H9 (cell line): ENCODE data around the gene VSIR. TPM values are rescaled to one million over a fixed set of nuclear protein-coding genes. Genes with fewer than 3 reads are reported as not detected.

Source experiments
- DNase-seq: peaks from one replicate; pipeline ENCODE4 v3.0.0-alpha.2; 2017
- H2AFZ ChIP-seq: one replicate; pipeline ENCODE4 v1.6.1; 2013; ENCODE audit warnings: mild to moderate bottlenecking, low read length, control low read depth, moderate library complexity
- H2AK5ac ChIP-seq: 2 replicates; pipeline ENCODE4 v1.6.1; 2013; ENCODE audit warnings: low read length, control low read depth, mixed read lengths; ENCODE audit not compliant: insufficient read length
- H2BK120ac ChIP-seq: one replicate; pipeline ENCODE4 v1.6.1; 2013; ENCODE audit warnings: low read depth, mild to moderate bottlenecking, low read length, control low read depth, inconsistent platforms; ENCODE audit not compliant: poor library complexity, severe bottlenecking
- H2BK12ac ChIP-seq: 2 replicates; pipeline ENCODE4 v1.6.1; 2013; ENCODE audit warnings: low read length, control low read depth, mixed read lengths, low read depth; ENCODE audit not compliant: insufficient read length
- H2BK15ac ChIP-seq: 2 replicates; pipeline ENCODE4 v1.6.1; 2013; ENCODE audit warnings: low read depth, low read length, control low read depth
- H2BK20ac ChIP-seq: one replicate; pipeline ENCODE4 v1.6.1; 2013; ENCODE audit warnings: low read depth, mild to moderate bottlenecking, low read length, control low read depth, inconsistent platforms; ENCODE audit not compliant: poor library complexity, severe bottlenecking
- H2BK5ac ChIP-seq: 2 replicates; pipeline ENCODE4 v1.6.1; 2013; ENCODE audit warnings: low read length, control low read depth, mixed read lengths; ENCODE audit not compliant: insufficient read length
- H3K14ac ChIP-seq: 2 replicates; pipeline ENCODE4 v1.6.1; 2013; ENCODE audit warnings: low read length, control low read depth; ENCODE audit not compliant: insufficient read depth
- H3K18ac ChIP-seq: 2 replicates; pipeline ENCODE4 v1.6.1; 2013; ENCODE audit warnings: low read depth, mild to moderate bottlenecking, mixed read lengths, low read length, control low read depth; ENCODE audit not compliant: insufficient read length
- H3K23ac ChIP-seq: 2 replicates; pipeline ENCODE4 v1.6.1; 2013; ENCODE audit warnings: low read length, control low read depth, mixed read lengths, low read depth; ENCODE audit not compliant: insufficient read length
- H3K23me2 ChIP-seq: 2 replicates; pipeline ENCODE4 v1.6.1; 2013; ENCODE audit warnings: low read depth, mild to moderate bottlenecking, mixed read lengths, low read length, control low read depth; ENCODE audit not compliant: insufficient read length, poor library complexity, severe bottlenecking
- H3K27ac ChIP-seq: 2 replicates; pipeline ENCODE4 v1.5.1; 2013; ENCODE audit warnings: low read length, control low read depth, mixed read lengths, low read depth; ENCODE audit not compliant: insufficient read length
- H3K27me3 ChIP-seq: 2 replicates; pipeline ENCODE4 v1.6.1; 2013; ENCODE audit warnings: low read length, control low read depth, inconsistent platforms; ENCODE audit not compliant: insufficient read depth
- H3K4ac ChIP-seq: 2 replicates; pipeline ENCODE4 v1.6.1; 2013; ENCODE audit warnings: low read depth, mild to moderate bottlenecking, control low read depth, inconsistent platforms, low read length, moderate library complexity
- H3K4me1 ChIP-seq: 2 replicates; pipeline ENCODE4 v1.6.1; 2013; ENCODE audit warnings: low read length, control low read depth, inconsistent platforms; ENCODE audit not compliant: insufficient read depth
- H3K4me2 ChIP-seq: 2 replicates; pipeline ENCODE4 v1.6.1; 2013; ENCODE audit warnings: low read length, control low read depth, mixed read lengths; ENCODE audit not compliant: insufficient read length, insufficient read depth
- H3K56ac ChIP-seq: 2 replicates; pipeline ENCODE4 v1.6.1; 2013; ENCODE audit warnings: low read depth, mild to moderate bottlenecking, mixed read lengths, low read length, control low read depth; ENCODE audit not compliant: insufficient read length
- H3K79me1 ChIP-seq: 2 replicates; pipeline ENCODE4 v1.6.1; 2013; ENCODE audit warnings: low read depth, mild to moderate bottlenecking, moderate library complexity, low read length, control low read depth, inconsistent platforms; ENCODE audit not compliant: insufficient read depth, poor library complexity, severe bottlenecking
- H3K79me2 ChIP-seq: 2 replicates; pipeline ENCODE4 v1.6.1; 2013; ENCODE audit warnings: low read length, control low read depth, inconsistent platforms; ENCODE audit not compliant: insufficient read depth
- H3K9ac ChIP-seq: 2 replicates; pipeline ENCODE4 v1.6.1; 2013; ENCODE audit warnings: low read length, control low read depth, mixed read lengths; ENCODE audit not compliant: insufficient read length; ENCODE audit errors: extremely low read depth
- H3K9me3 ChIP-seq: one replicate; pipeline ENCODE4 v1.6.1; 2013; ENCODE audit warnings: low read depth, low read length, inconsistent platforms; ENCODE audit not compliant: control insufficient read depth
- H3T11ph ChIP-seq: one replicate; pipeline ENCODE4 v1.6.1; 2013; ENCODE audit warnings: mild to moderate bottlenecking, low read length, control low read depth, inconsistent platforms
- H4K20me1 ChIP-seq: one replicate; pipeline ENCODE4 v1.6.1; 2013; ENCODE audit not compliant: control insufficient read depth, insufficient read length, insufficient read depth
- H4K5ac ChIP-seq: 2 replicates; pipeline ENCODE4 v1.6.1; 2013; ENCODE audit warnings: low read depth, mild to moderate bottlenecking, mixed read lengths, low read length, control low read depth; ENCODE audit not compliant: insufficient read length
- H4K8ac ChIP-seq: replicated peaks from 2 replicates; pipeline ENCODE4 v1.6.1; 2013; ENCODE audit warnings: low read length, control low read depth, mixed read lengths, low read depth; ENCODE audit not compliant: insufficient read length
- H4K91ac ChIP-seq: 2 replicates; pipeline ENCODE4 v1.6.1; 2013; ENCODE audit warnings: low read depth, mild to moderate bottlenecking, moderate library complexity, mixed read lengths, low read length, control low read depth; ENCODE audit not compliant: insufficient read length
- H3K27ac Mint-ChIP-seq, 3 experiments: 2 replicates in 2 of 3; 3 replicates in 1 of 3; pipeline ENCODE4 v1.8.0; 2020 to 2021; ENCODE audit warnings: mixed read lengths in 3 of 3, mild to moderate bottlenecking in 1 of 3, moderate library complexity in 1 of 3
- H3K27me3 Mint-ChIP-seq: 2 replicates; pipeline ENCODE4 v1.8.0; 2021; ENCODE audit warnings: low read depth, mild to moderate bottlenecking, moderate library complexity, mixed read lengths
- H3K36me3 Mint-ChIP-seq, 3 experiments: 2 replicates in 2 of 3; 3 replicates in 1 of 3; pipeline ENCODE4 v1.8.0; 2020 to 2021; ENCODE audit warnings: low read depth in 3 of 3, mixed read lengths in 3 of 3; ENCODE audit not compliant: insufficient read depth in 1 of 3
- H3K4me1 Mint-ChIP-seq, 2 experiments: 2 replicates each; pipeline ENCODE4 v1.8.0; 2020; ENCODE audit warnings: mixed read lengths in 2 of 2
- H3K4me3 Mint-ChIP-seq, 2 experiments: 2 replicates in 1 of 2; 3 replicates in 1 of 2; pipeline ENCODE4 v1.8.0; 2020 to 2021; ENCODE audit warnings: mild to moderate bottlenecking in 2 of 2, mixed read lengths in 2 of 2, moderate library complexity in 1 of 2
- H3K9me3 Mint-ChIP-seq, 2 experiments: 2 replicates in 1 of 2; 3 replicates in 1 of 2; pipeline ENCODE4 v1.8.0; 2020; ENCODE audit warnings: mild to moderate bottlenecking in 2 of 2, mixed read lengths in 2 of 2, moderate library complexity in 1 of 2
- WGBS: extraction: QIAGEN DNeasy Blood & Tissue Kit; methylation state at CpG from one replicate; pipeline ENCODE4 v1.1.7; 2013; ENCODE audit warnings: missing lambda C conversion rate, low lambda C conversion rate, mixed read lengths; ENCODE audit not compliant: insufficient read length; ENCODE audit errors: extremely low coverage; 5-methylcytosine and 5-hydroxymethylcytosine counted together
- total RNA-seq: library from RNA; stranded (reverse); gene quantifications from 2 replicates; pipeline ENCODE4 v1.2.1, GENCODE V29; 2021
- TF ChIP-seq, protein P1 (sequence below): fragments of 200-600 bp; sonication (generic); conservative IDR thresholded peaks from 3 replicates; pipeline ENCODE4 v1.8.0; 2021; ENCODE audit warnings: antibody characterized with exemption, mild to moderate bottlenecking

Gene VSIR
- total RNA-seq, 1 experiment from 2014 or later, result 0.11 TPM

DNA sequence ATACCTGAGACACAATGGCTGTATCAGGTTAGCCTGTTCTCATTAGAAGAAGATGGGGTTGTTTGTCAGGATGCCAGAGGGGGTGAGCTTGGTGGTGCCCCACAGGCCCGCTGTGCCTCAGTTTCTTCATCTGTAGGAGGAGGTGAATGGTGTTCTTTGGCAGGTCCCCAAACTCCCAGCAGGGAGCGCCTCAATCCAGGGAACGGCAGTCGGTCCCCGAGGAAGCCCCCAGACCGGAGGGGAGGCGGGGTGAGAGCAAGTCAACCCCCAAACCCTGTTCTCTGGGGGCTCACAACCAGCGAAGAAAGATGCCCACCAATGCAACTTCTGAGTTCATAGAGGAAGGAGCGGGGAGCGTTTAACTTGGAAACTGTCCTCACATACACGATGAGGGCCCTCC is 69.7 kb downstream of the VSIR start:
- H3K23me2 ChIP-seq, result no peaks in the 10 kb centered on the region
- no peak overlapping the region for H3K4me2 ChIP-seq
- H3K27me3 Mint-ChIP-seq, result peaks cover 7% of the 10 kb centered on the region
- no peak overlapping the region for H3K18ac ChIP-seq
- TF ChIP-seq, protein P1, sequence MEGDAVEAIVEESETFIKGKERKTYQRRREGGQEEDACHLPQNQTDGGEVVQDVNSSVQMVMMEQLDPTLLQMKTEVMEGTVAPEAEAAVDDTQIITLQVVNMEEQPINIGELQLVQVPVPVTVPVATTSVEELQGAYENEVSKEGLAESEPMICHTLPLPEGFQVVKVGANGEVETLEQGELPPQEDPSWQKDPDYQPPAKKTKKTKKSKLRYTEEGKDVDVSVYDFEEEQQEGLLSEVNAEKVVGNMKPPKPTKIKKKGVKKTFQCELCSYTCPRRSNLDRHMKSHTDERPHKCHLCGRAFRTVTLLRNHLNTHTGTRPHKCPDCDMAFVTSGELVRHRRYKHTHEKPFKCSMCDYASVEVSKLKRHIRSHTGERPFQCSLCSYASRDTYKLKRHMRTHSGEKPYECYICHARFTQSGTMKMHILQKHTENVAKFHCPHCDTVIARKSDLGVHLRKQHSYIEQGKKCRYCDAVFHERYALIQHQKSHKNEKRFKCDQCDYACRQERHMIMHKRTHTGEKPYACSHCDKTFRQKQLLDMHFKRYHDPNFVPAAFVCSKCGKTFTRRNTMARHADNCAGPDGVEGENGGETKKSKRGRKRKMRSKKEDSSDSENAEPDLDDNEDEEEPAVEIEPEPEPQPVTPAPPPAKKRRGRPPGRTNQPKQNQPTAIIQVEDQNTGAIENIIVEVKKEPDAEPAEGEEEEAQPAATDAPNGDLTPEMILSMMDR, result no peak
- WGBS, result no CpG with 5 or more reads among the region's 11 CpGs
- no peaks in the 10 kb centered on the region for H4K20me1 ChIP-seq
- H3K27me3 ChIP-seq, result no peaks in the 10 kb centered on the region
- no peaks in the 10 kb centered on the region for H3K79me2 ChIP-seq
- peaks cover 8 to 15% of the 10 kb centered on the region in 2 experiments for H3K4me1 Mint-ChIP-seq
- no peak overlapping the region for H2BK5ac ChIP-seq
- no peak overlapping the region for H4K91ac ChIP-seq
- no peak overlapping the region for H3K4me3 Mint-ChIP-seq
- H3K9me3 Mint-ChIP-seq, result no peaks in the 10 kb centered on the region
- H3K27ac ChIP-seq, result no peak overlapping the region
- H3K36me3 Mint-ChIP-seq, result no peaks in the 10 kb centered on the region
- no peak overlapping the region for H4K5ac ChIP-seq
- no peaks in the 10 kb centered on the region for H3K79me1 ChIP-seq
- no peak overlapping the region for H3K27ac Mint-ChIP-seq
- no peak overlapping the region for H2BK120ac ChIP-seq
- H3K9ac ChIP-seq, result no peak overlapping the region
- no peak overlapping the region for H3T11ph ChIP-seq
- no peak for DNase-seq
- H2BK15ac ChIP-seq, result no peak overlapping the region
- no peak overlapping the region for H3K56ac ChIP-seq
- H2AK5ac ChIP-seq, result no peak overlapping the region
- no peak overlapping the region for H3K4ac ChIP-seq
- H4K8ac ChIP-seq, result no peak overlapping the region
- no peak overlapping the region for H2AFZ ChIP-seq
- H3K23ac ChIP-seq, result no peak overlapping the region
- H2BK20ac ChIP-seq, result no peak overlapping the region
- H3K14ac ChIP-seq, result no peak overlapping the region; the same call in 1 of the 2 replicates
- no peaks in the 10 kb centered on the region for H3K9me3 ChIP-seq
- no peaks in the 10 kb centered on the region for H3K4me1 ChIP-seq
- H2BK12ac ChIP-seq, result no peak overlapping the region
